Hippocampal formation (tissue), 2 donors: ENCODE data around the gene HVCN1.
"Not testable (repeated sequence)": the region's sequence is repeated elsewhere in the genome, so short reads cannot be mapped to it uniquely, and the experiment has no call there.

Source experiments
- DNase-seq, 2 donors: peaks; one replicate each; lab custom pipeline; 2025; lab: John Stamatoyannopoulos, UW

Gene HVCN1

GRCh38 chr12:110668480-110669192, 20.3 kb downstream of the HVCN1 start:
- no peak for DNase-seq

DNA sequence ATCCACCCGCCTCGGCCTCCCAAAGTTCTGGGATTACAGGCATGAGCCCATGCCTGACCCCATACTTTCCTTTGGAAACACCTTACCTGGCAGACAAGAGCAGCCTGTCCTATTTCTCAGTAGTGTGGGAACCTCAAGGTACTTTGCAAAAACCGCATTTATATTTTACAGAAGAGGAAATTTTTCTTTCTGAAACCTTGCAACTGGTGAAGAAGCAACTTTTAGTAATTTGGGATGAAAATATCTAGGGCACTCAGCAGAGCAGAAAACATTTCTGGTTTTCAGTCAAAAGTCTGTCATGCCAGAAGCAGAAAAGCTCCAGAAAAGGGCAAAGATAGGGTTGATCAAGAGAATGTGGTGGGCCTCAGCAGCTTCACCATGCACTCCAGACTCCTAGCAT, 21.2 kb downstream of the HVCN1 start:
- DNase-seq: no peak

- no peak for DNase-seq
These were observed 22.0 kb downstream of the HVCN1 start for GRCh38 chr12:110666892-110667291.

DNA sequence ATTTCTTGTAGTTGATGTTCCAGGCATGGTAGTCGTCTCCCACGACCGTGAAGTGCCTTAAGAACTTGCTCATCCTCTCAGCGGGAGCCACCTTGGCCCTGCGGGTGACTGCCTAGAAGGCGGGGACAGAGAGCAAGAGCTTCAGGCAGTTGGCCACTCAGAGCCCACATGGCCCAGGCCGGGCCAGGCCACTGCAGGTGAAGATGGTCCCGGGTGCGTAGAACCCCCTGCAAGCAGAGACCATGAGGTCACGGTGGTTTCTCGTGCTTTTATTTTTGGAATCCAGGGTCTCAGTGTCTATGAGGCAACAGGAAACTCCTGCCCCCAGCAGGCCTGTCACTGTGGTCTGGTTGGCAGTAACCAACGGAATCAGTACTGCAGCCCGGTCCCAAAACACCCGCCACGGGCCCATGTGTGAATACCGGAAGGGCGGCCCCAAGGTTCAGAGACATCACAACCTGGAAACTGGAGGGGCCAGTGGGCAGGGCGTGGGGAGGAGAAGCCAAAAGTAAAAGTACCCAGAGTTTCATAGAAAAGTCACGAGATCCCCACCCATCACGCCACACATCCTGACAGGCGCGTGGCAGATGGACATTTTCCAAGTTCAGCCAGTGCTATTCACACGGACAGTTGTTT, 27.5 kb downstream of the HVCN1 start:
- DNase-seq: no peak

GRCh38 chr12:110658878-110659277, 30.0 kb downstream of the HVCN1 start:
- peak in 1 of 2 donors; percentile 8 for DNase-seq

DNA sequence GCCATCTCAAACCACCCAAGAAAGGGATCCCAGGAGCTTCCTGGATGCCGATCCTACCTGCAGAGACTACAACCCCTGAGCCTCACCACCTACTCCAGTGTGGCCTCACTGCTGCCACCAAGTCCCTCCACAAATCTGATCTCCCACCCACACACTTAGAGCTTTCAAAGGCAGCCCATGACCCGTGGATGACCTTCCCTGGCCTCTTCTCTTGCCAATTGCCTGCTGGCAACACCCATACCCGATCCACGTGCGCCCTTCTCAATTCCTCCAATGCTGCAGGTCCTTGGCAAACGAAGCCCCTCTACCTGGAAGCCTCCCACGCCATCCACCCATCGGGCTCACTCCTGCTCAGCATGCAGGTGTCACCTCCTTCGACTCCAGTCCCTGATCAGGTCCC, 30.7 kb downstream of the HVCN1 start:
- no peak for DNase-seq

- DNase-seq: peak; percentile 26 to 46
These were observed 31.2 kb downstream of the HVCN1 start for GRCh38 chr12:110657747-110658146.

GRCh38 chr12:110656071-110656655, 32.8 kb downstream of the HVCN1 start:
- no peak for DNase-seq

DNA sequence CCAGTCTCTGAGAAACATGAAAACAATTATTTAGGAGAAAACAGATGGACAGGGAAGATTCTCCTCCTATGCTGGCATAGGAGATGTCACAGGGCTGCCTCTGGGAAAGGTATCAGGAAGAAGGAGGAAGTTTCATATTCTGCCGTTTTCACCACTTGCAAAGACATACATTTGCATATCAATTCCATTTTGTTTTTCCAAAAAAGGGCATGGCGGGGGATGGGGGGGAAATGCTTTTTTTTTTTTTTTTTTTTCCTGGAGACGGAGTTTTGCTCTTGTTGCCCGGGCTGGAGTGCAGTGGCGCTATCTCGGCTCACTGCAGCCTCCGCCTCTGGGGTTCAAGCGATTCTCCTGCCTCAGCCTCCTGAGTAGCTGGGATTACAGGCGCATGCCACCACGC, 34.7 kb downstream of the HVCN1 start:
- DNase-seq: not testable (repeated sequence)

DNA sequence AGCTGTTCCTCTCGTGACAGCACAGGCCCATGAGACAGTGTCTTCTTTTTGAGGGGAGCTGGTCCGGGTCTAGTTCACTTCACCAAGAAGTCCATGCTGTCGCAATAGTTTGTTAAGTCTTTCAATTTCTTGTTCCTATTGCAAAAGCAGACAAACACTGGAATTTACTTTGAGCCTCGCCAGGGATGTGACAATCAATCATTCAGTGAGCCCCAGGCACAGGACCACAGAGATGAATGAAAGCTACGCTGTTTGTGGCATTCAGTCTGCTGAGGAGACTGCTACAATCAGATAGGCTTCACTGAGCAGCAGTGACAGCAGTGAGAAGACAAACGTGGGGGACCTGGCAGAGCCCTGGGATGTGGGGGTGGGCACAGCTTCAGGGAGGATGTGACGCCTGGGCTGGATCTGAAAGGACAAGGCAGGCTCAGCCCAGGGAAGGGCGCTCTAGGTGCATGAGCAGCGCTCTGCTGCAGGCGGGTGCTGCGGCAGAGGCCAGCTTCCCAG, 39.5 kb downstream of the HVCN1 start:
- DNase-seq: peak in 1 of 2 donors; percentile 25

DNA sequence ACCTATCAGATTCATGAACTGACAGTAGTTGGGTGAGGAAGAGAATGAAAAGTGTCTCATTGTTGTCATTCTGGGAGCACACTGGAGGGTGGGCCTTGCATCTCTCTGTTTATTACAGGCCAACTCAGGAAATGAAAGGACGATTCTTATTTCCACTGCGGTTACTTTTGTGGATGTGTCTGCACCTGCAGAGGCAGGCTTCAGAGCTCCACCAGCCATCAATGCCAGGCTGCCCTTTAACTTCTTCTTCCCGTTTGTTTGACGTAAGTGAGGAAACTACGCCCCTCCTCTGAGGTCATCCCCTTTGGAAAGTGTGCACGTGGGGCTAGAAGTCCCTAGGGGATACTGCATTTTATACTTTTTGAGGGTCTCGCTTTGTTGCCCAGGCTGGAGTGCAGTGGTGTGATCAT, 41.3 kb downstream of the HVCN1 start:
- no peak for DNase-seq

DNA sequence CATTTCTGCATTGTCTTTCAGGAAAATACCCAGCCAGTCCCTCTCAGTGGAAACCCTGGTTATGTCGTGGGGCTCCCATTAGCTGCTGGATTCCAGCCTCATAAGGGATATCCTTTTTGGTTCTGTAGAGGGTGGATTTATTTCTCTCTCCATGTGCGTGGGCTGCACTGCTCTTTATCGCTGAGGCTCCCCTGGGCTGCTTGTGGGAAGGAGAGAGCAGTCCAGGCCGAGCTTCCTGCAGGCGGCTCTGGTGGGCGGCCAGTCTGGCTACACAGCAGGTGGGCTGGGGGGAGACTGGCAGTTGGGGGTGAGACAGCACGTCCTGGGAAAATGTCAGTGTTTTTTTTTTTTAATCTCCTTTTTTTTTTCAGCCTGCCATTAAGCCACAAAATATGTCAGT, 47.4 kb downstream of the HVCN1 start:
- DNase-seq: no peak

GRCh38 chr12:110640275-110641025, 48.5 kb downstream of the HVCN1 start:
- DNase-seq: no peak

GRCh38 chr12:110639336-110640141, 49.4 kb downstream of the HVCN1 start:
- DNase-seq: no peak

DNA sequence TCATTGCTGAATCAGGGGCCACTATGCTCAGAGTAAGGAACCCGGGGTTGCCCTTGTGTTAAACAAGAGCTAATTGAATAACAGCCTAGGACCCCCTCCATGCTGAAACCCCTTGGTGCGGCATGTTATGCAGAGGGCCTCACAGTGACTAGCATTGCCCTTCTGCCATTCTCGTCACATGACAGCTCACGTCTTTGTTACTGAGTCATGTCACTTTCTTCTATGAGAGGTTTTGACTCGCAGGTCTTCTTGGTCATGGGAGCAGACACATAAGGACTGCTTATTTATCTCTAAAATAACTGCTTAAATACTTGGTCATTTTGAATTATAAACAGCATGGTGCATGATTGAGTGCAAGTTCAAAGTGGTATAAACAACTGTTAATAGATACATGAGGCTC, 50.1 kb downstream of the HVCN1 start:
- DNase-seq: no peak

DNA sequence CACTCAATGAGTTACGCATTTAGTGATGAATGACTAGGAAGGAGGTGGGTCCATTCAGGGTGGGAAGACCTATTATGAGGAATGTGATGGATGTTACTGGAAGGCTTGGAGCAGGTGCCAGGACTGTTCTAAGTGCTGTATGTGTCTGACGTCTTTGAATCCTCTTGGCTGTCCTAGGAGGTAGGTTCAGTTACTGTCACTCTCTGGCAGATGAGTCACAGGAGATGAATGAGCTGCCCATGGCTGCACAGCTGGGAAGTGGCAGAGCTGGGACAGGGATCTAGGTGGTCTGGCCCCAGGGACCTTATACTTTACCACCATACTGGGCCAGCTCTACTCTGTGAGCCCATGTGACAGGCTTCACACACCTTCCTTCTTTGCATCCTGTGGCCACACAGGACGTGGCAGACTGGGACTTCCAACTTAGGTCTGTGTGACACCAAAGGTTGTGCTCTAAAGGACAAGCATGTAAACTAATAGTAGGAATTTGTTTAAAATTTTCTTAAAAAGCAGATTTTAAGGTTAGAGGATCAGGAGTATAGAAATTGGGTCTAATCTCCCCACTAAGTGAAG, 51.0 kb downstream of the HVCN1 start:
- no peak for DNase-seq

- no peak for DNase-seq
These were observed 52.4 kb downstream of the HVCN1 start for GRCh38 chr12:110636516-110636915.

GRCh38 chr12:110635055-110635454, 53.9 kb downstream of the HVCN1 start:
- DNase-seq: no peak

GRCh38 chr12:110627500-110628195, 61.3 kb downstream of the HVCN1 start:
- no peak for DNase-seq

GRCh38 chr12:110622582-110622981, 66.3 kb downstream of the HVCN1 start:
- no peak for DNase-seq

GRCh38 chr12:110619534-110619953, 69.4 kb downstream of the HVCN1 start:
- DNase-seq: no peak
